Limb (tissue), 2 donors: ENCODE results near the gene VOPP1.
"Not testable (repeated sequence)": the region's sequence is repeated elsewhere in the genome, so short reads cannot be mapped to it uniquely, and the experiment has no call there.

Experiments used
- DNase-seq, 2 donors: peaks; one replicate each; pipeline ENCODE4 v3.0.0-alpha.2; 2016; ENCODE audit errors: extremely low spot score in 2 of 2

The VOPP1 gene, protein sequence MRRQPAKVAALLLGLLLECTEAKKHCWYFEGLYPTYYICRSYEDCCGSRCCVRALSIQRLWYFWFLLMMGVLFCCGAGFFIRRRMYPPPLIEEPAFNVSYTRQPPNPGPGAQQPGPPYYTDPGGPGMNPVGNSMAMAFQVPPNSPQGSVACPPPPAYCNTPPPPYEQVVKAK

DNA sequence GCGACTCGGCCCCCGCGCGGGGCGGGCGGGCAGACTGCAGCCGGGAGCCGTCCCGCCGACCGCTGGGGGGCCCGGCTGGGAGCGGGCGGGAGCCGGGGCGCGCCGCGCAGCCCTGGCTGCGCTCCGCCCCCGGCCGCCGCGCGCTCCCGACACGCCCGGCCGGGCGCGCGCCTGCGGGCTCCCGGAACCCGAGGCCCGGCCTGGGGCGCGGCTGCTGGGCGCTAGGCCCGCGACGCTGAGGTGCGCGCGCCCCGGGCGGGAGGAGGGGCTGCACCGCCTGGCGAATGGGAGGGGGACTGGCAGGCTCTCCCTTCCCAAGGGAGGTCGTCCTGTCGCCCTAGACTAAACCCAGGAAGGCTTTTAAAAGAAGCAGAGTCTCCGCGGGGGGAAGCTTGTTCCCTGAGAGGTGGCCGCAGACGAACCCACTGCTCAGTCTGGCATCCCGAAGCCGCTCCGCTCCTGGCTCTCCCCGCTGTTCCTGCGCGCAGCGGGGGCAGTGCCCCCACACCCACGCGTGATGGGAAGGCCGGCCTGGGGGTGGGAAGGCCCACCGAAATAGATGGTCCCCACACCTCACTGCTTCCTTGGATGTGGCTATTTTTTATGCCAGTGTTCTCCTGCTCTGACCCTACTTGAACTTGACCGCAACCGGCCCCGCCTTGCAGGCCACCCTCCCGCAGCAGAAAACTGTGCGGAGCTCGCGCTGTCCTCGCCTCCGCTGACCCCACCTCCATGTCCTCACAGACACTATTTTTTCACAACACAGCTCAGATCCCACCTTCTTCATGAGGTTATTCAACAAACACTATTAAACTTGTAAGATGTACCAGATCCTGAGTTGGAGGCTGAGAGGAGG, at the start of gene VOPP1:
TSS of gene VOPP1 (minus strand) at position 125 of the 856 bp plus-strand sequence. CDS start 178 bp downstream, outside the sequence.
- DNase-seq: peak; percentile 78 to 86

DNA sequence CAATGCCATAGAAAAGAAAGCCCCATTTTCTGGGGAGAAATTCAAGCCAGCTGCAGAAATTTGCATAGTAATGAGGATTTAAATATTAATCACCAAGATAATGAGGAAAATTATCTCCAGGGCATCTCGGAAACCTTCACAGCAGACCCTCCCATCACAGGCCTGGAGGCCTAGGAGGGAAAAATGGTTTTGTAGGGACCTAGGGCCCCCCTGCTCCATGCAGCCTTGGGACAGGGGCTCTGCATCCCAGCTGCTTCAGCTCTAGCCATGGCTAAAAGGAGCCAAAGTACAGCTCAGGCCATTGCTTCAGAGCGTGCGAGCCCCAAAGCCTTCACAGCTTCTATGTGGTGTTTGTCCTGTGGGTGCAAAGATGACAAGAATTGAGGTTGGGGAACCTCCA, 46.6 kb upstream of the VOPP1 start:
- DNase-seq: no peak

DNA sequence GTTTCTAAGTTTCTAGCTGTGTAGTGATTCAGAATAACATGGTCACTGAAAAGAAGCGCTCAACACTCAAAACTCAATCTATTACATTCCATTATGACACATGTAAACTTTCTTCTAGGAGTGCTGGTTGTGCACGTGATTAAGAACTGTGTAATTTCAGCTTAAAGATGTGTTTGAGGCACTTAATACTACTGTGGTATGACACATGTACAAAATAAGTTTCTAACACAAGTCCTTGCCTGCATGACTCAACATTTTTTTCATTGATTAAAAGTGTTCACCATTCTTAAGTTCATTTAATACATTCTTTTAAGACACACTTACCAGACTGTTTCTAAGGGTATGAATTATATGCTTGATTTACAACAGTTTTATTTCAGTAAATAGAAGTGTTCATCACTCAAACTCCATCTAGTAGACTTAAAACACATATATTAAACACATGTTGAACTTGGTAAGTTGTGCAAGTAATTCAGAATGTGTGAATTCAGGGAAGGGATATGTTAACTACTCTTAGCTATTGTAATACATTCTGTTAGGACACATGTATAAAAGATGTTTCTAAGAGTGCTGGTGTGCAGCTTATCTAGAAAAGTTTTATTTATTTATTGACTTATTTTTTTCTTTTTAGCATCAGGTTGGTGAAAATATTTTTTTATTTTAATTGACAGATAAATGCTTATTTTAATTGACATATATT, 42.2 kb upstream of the VOPP1 start:
- DNase-seq: not testable (repeated sequence)

DNA sequence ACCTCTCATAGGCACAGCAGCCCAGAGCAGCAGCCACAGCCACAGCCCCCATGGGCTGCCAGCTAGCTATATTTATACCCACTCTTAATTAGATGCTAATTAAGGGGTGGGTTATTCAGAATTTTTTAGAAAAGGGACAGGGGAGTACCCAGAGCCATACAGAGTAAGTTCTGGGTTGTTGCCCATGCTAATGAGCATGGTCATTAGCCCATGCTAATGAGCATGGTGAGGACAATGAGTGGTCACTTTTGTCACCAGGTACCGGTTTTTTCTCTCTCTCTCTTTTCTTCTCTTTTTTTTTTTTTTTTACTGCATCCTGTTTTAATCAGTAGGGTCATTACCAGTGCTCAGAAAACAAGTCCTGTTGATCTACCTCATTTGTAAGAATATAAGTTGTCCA, 37.4 kb upstream of the VOPP1 start:
- DNase-seq: not testable (repeated sequence)

DNA sequence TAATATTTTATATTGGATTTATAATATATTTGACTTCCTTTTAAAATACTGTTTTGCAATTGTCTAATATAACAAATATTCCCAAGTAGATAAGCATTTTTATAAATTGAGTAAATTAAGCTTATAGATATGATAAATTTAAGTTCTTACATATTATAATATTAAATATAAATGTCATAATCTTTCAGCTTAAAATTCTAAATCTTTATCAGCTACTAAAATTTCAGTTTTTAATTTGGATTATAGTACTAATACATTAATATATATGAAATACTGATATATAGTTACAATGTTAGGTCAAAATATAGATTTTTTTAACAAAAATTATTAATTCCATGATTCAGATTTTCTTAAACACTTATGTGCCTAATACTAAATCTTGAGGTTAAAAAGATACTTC, 33.4 kb upstream of the VOPP1 start:
- DNase-seq: not testable (repeated sequence)

DNA sequence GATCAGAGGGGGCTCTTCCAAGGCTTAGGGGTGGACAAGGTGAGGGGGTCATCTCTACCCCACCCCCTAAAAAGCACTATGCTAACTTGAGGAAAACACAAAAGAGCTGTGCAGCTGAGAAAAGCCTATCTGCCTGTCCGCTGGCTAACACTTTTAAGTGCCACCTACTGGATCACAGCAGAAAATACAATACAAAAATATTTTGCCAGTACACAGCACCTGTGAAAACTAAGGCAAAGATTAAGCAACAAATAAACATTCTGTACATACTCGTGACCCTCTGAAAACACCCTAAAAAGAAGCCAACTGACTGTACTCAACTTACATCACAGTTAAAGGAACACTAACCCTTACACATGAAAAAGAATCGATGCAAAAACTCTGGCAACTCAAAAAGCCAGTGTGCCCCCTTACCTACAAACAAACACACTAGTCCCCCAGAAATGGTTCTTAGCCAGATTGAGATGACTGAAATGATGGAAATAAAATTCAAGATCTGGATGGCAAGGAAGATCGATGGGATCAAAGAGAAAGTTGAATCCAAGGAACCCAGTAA, 25.7 kb upstream of the VOPP1 start:
- DNase-seq: not testable (repeated sequence)

DNA sequence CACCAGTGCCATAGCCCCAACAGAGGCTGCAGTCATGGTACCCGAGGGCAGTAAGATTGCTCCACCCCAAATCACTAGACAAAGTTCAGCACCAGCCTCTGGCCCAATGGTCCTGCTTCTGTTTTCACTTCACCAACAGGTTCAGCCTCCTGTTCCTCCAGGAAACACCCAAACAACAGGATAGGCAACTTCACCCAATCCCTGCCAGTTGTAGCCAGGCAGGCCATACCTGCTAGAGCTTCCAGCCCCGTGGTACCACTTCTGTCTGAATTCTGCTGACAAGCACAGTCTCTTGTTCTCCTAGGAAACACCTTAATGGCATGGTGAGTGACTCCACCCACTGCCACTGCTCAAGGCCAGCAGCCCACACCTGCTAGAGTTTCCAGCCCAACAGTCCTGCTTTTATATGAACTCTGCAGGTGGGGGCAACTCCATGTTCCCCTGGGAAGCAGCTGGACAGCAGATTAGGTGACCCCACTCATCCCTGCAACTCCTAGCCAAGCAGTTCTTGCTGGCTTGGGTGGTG, 25.0 kb upstream of the VOPP1 start:
- not testable (repeated sequence) for DNase-seq

DNA sequence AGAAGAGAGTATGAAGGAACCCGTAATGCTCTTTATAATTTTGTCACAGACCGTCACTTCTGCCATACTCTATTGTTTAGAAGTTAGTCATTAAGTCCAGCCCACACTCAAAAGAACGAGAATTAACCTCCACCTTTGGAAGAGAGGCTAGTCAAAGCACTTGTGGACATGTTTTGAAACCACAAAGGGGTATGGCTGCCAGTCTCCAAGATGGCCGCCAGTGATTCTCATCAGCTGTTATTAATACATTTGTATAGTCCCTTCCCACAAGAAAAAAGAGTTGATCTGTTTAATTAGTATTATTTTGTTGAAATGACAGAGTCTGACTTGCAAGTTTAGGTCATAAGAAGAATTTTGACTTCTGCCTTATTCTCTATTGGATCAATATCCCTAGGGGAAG, 23.2 kb upstream of the VOPP1 start:
- DNase-seq: no peak

DNA sequence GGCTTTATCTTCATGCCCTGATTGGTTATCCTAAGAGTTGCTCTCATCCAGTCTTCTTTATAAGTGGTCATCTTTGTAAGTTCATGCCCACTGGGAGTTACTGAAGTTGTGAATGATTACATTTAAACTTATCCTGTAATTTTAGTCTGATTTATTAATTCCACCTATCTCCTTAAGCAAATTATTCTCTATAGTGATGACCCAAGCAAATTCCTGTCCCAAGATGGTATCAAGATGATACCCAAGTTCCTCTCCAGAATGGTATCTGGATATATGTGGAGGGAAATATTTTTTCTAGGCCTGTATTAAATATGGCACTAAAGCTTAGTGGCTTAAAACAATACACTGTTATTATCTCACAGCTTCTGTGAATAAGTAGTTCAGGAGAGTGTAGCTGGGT, 22.6 kb upstream of the VOPP1 start:
- no peak for DNase-seq

DNA sequence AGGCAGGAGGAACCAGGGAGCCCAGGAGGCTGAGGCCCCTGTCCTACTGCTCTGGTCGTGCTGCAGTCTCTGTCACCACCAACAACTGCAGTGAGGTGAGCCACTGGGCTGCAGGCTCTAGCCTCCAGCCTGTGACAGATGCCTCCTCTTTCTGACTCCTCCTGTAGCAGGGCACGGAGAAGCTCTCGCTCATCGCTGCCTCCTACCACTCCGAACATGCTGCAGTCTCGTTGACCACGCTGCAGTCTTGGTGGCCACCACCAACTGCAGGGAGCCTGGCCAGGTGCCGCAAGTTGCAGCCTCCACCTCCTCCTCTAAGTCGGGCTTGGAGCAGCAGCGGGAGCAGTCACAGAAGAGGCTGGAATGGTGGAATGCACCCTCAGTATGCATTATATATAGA, 22.1 kb upstream of the VOPP1 start:
- DNase-seq: no peak

DNA sequence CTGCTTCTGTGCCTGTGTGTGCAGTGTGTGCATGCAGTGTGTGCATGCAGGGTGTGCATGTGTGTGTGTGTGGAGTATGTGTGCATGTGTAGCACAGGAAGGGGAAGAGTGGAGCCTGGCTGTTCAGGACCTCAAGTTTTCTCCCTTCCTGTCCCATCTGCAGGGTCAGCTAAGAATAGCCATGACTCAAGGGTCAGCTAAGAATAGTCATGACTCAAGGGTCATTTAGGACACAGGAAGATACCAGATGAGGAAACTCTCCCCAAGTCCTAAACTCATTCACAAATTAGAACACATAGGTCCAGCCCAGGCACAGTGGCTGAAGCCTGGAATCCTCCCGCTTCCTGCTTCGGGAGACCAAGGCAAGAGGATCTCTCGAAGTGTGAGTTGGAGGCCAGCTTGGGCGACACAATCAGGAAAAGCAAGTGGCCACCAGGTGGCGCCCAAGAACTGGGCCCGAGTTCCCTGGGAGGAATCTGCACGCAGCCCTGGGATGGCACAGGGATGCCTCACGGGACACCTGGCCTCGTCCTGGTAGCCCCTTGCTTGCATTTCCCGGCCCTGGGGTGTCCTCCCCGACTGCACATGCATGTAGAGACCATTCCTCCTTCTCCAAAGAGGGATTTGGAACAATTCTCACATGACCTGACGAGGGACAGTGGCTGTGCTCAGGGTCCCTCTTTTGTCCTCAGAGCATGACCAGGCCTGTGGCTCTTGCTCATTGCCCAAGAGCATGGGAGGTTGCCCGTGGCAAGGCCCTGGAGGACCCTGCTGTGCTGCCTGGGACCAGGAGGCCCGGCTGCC, 21.4 kb upstream of the VOPP1 start:
- peak in 1 of 2 donors; percentile 64 for DNase-seq

DNA sequence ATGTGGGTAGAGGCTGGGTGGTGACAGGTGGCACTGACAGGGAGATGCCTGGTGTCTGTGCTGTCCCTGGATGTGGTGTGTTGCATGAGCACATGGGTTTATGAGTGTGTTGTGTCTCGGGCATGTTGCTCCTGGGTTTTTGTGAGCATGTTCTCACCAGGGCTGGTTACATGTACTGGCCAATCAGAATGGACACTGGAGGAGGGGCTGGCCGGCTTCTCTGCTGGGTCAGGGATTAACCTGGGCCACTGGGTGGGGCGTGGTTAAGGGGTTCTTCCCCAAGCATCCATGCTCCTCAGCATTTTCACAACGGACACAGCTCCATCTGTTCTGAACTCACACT, 20.8 kb upstream of the VOPP1 start:
- no peak for DNase-seq

DNA sequence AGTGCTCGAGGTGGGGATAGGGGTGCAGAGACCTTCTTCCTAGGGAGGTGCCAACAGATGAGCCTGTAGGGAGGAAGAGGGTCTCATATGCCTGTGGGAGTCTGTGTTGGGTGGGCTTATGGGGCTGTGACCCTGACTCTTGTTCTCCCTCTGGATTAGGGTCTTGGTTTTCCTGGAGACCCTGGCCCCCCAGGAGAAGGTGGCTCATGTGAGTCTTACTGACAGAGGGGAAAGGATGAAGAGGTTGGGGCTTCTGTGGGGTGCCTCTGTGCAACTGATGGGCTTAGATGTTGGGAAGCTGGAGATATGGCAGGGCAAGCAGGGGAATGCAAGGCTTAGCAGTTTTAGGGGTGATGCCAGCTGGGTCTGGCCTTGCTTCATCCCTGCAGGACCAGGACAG, 20.2 kb upstream of the VOPP1 start:
- no peak for DNase-seq

DNA sequence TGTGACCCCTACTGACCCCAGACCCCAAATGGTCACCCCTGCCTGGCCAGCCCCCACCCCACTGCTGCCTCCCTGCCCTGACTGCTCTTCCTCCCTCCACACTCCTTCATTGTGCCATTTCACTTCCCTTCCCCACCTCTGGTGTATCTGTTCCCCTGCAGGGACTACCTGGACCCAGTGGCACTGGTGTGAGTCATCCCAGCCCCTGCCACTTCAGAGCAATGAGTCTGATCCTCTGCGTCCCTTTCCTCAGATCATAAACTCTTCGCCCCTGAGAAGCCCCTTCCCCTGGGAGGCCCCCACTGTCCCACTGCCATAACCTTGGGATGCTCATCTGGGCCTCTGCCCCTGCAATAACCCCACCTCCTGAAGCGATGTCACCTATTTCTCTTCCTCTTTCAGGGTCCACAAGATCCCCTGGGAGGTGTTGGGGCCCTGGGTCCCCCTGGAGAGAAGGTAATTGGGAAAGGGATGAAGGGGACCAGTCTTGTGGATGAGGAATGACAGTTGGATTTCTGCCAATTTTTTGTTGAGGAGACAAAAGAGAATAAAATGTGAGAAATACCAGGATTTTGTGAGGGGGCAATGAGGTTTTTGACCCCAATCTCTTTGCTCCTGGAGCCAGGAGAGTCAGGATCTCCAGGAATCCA, 19.1 kb upstream of the VOPP1 start:
- peak in 1 of 2 donors; percentile 19 for DNase-seq

DNA sequence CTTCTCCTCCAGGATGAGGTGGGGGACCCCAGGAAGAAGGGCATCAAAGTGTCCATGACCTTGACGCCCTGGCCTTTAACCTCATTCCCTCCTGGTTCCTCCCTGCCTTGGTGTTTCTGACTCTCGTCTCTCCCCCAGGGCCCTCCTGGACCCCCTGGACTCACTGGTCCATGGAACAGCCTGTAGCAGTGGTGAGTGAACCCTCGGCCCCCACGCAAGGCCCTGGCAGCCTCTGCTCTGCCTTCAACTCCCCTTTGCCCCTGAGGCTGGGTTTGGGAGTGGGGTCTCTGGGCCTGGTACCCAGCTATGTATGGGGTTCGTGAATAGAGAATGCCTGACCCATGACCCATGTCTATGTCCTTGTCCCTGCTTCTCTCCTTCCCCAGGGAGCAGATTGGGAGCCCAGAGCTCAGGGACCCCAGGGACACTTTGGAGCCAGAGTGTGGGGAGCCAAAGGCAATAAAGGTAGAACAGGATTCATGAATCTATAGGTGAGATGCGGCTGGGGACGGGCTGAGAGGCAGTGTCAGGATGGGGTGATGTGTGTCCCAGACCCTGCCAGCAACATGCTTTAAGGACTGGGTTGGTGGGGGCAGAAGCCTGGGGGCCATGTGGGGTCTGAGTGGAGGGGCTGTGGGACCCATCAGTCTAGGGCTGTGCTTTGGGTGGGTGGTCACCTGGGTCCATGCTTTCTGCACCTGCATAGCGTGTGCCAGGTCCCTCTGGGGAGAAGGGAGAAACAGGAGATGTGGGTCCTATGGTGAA, 18.4 kb upstream of the VOPP1 start:
- DNase-seq: no peak

DNA sequence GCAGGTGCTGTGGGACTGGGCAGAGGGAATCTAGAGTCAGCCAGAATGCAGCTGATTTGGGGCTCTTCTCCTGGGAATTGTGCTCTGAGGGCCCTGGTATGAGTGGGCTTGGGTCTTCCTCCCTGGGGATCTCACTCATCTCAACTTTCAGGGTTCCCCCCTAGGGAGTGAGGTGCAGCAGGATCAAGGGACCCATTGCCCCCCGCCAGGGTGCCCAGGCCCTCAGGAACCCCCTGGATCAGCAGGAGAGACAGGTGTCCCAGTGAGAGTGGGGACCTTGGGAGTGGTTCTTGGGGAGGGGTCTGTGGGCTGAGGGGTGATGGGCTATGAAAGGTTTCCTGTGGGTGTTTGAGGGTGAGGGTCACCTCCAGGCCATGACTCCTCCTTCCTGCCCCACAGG, 17.6 kb upstream of the VOPP1 start:
- DNase-seq: no peak

DNA sequence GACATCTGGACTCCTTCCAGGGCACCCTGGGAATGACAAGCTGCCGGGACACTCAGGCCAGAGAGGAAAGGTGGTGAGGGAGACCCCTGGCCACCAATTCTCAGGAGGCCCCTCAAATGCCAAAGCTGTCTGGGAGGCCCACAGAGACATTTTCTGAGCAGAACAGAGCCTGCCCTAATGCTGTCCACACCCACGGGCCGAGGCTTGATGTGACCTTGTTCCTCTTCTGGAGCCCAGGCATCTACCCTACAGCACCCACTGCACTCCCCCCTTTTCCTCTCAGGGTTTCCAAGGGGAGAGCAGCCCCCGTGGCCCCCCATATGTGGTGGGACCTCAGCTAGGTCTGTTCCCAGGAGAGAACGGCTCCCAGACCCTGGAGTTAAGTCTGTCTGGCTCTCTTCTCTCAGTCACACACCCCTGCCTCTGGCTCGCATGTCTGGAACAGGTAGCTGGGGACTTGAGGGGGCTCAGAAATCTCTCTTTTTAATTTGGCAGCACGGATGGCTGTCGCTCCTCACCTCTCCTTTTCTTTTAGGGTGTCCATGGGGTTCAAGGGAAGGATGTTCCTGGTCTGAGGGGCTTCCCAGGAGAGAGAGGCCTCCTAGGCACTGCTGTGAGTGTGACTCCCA, 16.8 kb upstream of the VOPP1 start:
- no peak for DNase-seq

DNA sequence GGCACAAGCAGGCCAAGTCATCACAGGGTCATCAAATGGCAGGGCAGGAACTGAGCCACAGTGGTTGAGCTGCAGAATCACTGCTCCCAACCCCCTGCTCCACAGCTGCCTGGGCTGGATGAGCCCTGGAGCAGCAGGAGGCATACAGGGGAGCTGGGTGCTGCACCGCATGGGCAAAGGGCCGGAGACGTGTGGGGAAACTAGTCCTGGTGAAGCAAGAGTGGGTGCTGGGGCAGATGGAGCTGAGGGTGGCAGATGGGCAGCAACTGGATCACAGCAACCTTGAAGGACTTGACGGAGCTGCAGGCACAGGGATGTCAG, 16.0 kb upstream of the VOPP1 start:
- DNase-seq: peak in 1 of 2 donors; percentile 21

DNA sequence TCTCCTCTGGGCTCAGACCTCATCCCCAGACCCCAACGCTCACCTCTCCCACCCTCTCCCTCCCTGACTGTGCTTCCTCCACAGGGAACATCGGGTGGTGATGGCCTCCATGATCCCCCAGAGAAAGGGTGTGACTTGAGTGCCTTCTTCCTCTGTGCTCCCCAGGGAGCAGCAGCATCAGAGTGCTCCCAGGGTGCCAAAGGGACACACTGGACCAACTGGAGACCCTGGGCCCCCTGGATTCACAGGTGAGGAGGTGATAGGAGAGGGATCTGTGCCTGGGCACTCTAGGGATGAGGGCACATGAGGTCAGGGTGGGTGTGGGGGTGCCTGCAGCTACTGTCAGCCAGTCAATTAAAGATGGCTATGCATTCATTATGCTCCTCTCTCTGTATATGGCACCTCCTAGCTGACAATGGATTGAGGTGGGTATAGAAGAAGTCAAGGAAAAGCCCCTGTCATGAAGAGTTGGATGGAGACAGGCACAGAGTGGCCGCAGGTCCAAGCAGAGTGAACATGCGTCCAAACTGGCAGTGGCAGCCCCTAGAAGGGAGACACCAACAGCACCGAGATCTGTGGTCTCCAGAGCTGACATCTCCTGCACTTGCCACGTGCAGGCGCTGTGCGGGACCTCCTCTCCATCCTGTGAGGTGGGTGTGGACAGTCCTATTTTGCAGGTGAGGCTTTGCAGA, 15.5 kb upstream of the VOPP1 start:
- no peak for DNase-seq
